ENCODE measurements around the gene NPHP4.

Gene NPHP4

GRCh38 chr1:5999711-6000443 is 7.7 kb upstream of the NPHP4 start:
- DNase-seq (ENCODE audit: low read depth in 2 of 2), result no peak
- H3K4me3 ChIP-seq (replicated peaks in 1 of 2; ENCODE audit: low read depth in 2 of 2, low read length in 2 of 2), result no peak overlapping the region
- TF ChIP-seq CTCF (IDR thresholded peaks at IDR 0.05; ENCODE audit: low read depth, low read length), result no peak

- no peak for TF ChIP-seq CTCF (IDR thresholded peaks at IDR 0.05; ENCODE audit: low read depth, low read length)
- H3K4me3 ChIP-seq (replicated peaks in 1 of 2; ENCODE audit: low read depth in 2 of 2, low read length in 2 of 2), result no peak overlapping the region
- no peak for DNase-seq (ENCODE audit: low read depth in 2 of 2)
Observed at GRCh38 chr1:5998906-5999301, 6.7 kb upstream of the NPHP4 start.

DNA sequence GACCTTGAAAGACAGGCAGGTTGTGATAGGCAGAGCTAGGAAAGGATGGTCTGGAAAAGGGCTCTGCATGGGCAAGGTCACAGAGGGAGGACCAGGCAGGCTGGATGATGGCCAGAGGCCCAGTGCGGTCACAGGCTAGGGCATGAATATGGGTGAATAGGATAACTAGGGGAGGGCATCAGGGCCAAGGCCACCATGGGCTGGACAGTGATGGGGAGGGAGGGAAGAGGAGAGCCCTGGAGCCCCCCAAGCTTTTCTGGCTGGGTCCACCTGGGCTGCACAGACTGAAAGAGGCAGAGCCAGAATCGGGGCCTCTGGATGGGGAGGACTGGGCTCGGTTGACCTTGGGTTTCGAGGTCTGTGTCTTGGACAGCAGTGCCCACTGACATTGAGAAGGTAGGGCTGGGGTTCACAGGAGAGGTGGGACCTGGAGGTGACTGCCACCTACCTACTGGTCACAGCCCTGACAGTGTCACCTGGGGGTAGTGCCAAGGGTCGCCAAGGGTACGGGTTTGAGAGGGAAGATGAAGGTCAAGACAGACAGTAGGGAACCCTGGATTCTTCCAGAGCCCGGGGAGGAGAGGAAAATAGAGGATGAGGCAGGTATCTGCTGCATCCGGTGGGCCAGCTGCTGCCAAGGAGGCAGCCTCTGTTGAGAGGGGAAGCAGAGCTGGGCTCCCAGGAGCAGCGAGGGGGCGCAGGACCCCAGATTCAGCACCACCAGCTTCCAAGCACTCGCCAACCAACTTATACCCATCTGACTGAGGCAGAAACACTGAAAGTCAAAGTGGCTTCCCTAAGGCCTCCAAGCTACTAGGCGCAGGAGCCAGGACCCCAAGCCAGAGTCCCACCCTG is 6.1 kb upstream of the NPHP4 start:
- no peak for TF ChIP-seq CTCF (IDR thresholded peaks at IDR 0.05; ENCODE audit: low read depth, low read length)
- DNase-seq (ENCODE audit: low read depth in 2 of 2), result no peak
- H3K4me3 ChIP-seq (replicated peaks in 1 of 2; ENCODE audit: low read depth in 2 of 2, low read length in 2 of 2), result no peak overlapping the region

- TF ChIP-seq CTCF (IDR thresholded peaks at IDR 0.05; ENCODE audit: low read depth, low read length), result no peak
- H3K4me3 ChIP-seq (replicated peaks in 1 of 2; ENCODE audit: low read depth in 2 of 2, low read length in 2 of 2), result no peak overlapping the region
- no peak for DNase-seq (ENCODE audit: low read depth in 2 of 2)
Observed at GRCh38 chr1:5997316-5997715, 5.1 kb upstream of the NPHP4 start.

GRCh38 chr1:5996641-5997270 is 4.5 kb upstream of the NPHP4 start:
- no peak for TF ChIP-seq CTCF (IDR thresholded peaks at IDR 0.05; ENCODE audit: low read depth, low read length)
- H3K4me3 ChIP-seq (replicated peaks in 1 of 2; ENCODE audit: low read depth in 2 of 2, low read length in 2 of 2), result no peak overlapping the region
- no peak for DNase-seq (ENCODE audit: low read depth in 2 of 2)

DNA sequence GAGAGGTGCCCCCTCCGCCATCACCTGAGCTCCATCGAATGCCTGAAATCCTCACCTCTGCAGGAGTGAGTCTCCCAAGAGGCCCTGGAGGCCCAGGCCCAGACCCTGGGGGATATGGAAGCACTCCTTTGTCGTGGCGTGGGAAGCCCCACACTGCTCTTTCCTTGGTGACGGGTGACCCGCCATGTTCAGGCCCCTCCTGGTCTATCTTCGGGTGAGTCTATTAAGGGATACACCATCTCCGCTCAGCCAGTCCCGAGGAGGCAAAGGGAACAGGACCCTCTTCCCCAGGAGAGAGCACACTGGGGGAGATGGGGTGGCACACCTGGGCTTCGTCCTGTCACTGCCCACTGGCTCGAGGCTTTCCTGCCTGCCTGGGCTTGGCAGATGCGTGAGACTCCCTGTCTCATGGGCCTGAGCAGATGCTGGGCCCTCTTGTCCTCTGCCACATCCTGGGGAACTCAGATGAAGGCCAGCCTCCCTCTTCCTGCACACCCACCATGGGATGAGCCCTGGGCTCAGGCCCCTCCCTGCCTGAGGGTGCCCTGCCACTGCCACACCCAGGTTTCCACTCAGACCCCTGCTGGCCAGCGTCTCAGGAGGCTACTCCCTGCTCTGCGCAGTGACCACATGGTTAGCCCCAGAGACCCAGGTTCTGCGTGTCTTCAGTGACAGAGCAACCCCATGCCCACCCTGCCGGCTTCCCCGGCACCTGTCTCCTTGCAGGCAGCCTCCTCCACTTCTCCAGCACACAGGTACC is 3.8 kb upstream of the NPHP4 start:
- no peak overlapping the region for H3K4me3 ChIP-seq (replicated peaks in 1 of 2; ENCODE audit: low read depth in 2 of 2, low read length in 2 of 2)
- DNase-seq (ENCODE audit: low read depth in 2 of 2), result no peak
- no peak for TF ChIP-seq CTCF (IDR thresholded peaks at IDR 0.05; ENCODE audit: low read depth, low read length)
